Measurements from ENCODE around the gene ECI2. TPM values are rescaled to one million over a fixed set of nuclear protein-coding genes. Genes with fewer than 3 reads are reported as not detected.

Gene ECI2
- total RNA-seq, 1 donor from 2014 or later = 18.7 TPM

DNA sequence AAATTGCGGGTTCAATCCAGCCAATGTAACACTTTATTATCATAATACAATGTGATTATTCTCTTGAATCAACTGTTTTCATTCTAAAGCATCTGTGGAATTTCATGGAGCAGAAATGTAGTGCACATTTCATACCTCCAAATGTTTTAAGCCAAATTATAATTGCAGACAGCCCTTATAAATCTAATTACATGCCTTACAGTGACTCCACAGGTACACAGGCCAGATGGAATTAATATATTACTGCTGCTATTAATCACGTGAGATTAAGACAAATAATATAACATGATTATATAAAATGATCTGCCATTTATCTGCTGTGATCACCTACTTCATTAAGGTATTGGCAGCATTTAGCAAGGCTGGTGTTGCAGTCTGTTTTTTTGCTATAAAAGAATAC, 9.7 kb upstream of the ECI2 start:
- Mint-ChIP-seq H3K4me3 (ENCODE audit: unreplicated experiment) (no peak overlapping the region), H3K9me3 (ENCODE audit: unreplicated experiment) (no peaks in the 10 kb centered on the region), H3K4me1 (ENCODE audit: low read depth, unreplicated experiment) (no peaks in the 10 kb centered on the region), H3K27me3 (ENCODE audit: unreplicated experiment) (no peaks in the 10 kb centered on the region), H3K27ac (ENCODE audit: unreplicated experiment) (no peak overlapping the region), H3K36me3 (ENCODE audit: unreplicated experiment) (no peaks in the 10 kb centered on the region)
- TF ChIP-seq, protein P1, sequence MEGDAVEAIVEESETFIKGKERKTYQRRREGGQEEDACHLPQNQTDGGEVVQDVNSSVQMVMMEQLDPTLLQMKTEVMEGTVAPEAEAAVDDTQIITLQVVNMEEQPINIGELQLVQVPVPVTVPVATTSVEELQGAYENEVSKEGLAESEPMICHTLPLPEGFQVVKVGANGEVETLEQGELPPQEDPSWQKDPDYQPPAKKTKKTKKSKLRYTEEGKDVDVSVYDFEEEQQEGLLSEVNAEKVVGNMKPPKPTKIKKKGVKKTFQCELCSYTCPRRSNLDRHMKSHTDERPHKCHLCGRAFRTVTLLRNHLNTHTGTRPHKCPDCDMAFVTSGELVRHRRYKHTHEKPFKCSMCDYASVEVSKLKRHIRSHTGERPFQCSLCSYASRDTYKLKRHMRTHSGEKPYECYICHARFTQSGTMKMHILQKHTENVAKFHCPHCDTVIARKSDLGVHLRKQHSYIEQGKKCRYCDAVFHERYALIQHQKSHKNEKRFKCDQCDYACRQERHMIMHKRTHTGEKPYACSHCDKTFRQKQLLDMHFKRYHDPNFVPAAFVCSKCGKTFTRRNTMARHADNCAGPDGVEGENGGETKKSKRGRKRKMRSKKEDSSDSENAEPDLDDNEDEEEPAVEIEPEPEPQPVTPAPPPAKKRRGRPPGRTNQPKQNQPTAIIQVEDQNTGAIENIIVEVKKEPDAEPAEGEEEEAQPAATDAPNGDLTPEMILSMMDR (IDR thresholded peaks at IDR 0.05; ENCODE audit: partially characterized antibody, unreplicated experiment) = no peak
- DNase-seq = no peak

DNA sequence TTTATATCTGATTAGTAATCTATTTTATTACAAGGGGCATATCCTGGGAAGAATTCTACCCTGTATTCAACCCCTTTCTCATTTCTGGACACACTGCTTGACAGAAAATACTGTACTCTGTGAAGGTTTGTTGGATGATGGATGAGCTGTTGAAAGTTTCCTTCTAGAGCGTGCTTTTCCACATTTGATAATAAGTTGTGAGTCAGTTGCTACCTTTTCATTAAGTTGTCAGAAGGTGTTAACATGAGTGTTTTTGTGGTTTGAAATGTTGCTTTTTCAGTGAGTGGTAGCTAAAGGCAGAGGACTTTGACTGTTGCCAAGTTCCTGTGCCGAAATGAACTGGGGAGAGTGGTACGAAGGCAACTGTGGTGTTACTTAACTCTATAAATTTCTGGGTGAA, 3.9 kb upstream of the ECI2 start:
- no peaks in the 10 kb centered on the region for H3K27me3 Mint-ChIP-seq (ENCODE audit: unreplicated experiment)
- TF ChIP-seq, protein P1 (IDR thresholded peaks at IDR 0.05; ENCODE audit: partially characterized antibody, unreplicated experiment) = no peak
- H3K9me3 Mint-ChIP-seq (ENCODE audit: unreplicated experiment) = peaks cover 5% of the 10 kb centered on the region
- no peak overlapping the region for H3K27ac Mint-ChIP-seq (ENCODE audit: unreplicated experiment)
- H3K4me1 Mint-ChIP-seq (ENCODE audit: low read depth, unreplicated experiment) = peaks cover under 1% of the 10 kb centered on the region
- no peak overlapping the region for H3K4me3 Mint-ChIP-seq (ENCODE audit: unreplicated experiment)
- no peak for DNase-seq
- no peaks in the 10 kb centered on the region for H3K36me3 Mint-ChIP-seq (ENCODE audit: unreplicated experiment)

DNA sequence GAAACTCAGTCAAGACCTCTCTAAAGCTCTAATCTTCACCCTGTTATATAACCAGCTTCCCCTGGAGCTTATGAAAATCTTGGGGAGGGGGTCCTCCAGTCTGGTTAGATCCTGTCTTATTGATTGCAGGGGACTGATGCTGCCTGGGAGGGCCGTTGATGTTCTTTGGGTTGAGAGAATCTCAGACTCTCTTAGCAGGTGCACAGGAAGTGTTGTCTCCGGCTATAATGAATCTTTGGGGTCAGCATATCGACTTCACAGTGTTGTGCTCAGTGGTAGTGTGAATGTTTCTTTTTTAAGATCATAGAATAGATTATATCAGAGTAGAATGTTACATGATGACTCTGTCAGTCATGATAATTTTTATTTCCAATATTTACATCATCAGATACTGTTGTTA, 2.8 kb upstream of the ECI2 start:
- no peak for DNase-seq
- TF ChIP-seq, protein P1 (IDR thresholded peaks at IDR 0.05; ENCODE audit: partially characterized antibody, unreplicated experiment) = no peak
- H3K36me3 Mint-ChIP-seq (ENCODE audit: unreplicated experiment) = no peaks in the 10 kb centered on the region
- no peak overlapping the region for H3K4me3 Mint-ChIP-seq (ENCODE audit: unreplicated experiment)
- no peak overlapping the region for H3K27ac Mint-ChIP-seq (ENCODE audit: unreplicated experiment)
- H3K27me3 Mint-ChIP-seq (ENCODE audit: unreplicated experiment) = no peaks in the 10 kb centered on the region
- H3K4me1 Mint-ChIP-seq (ENCODE audit: low read depth, unreplicated experiment) = peaks cover 5% of the 10 kb centered on the region
- peaks cover 5% of the 10 kb centered on the region for H3K9me3 Mint-ChIP-seq (ENCODE audit: unreplicated experiment)

- Mint-ChIP-seq H3K27ac (ENCODE audit: unreplicated experiment) (peak overlapping the region; percentile 18), H3K9me3 (ENCODE audit: unreplicated experiment) (peaks cover 5% of the 10 kb centered on the region), H3K4me1 (ENCODE audit: low read depth, unreplicated experiment) (peaks cover 5% of the 10 kb centered on the region), H3K4me3 (ENCODE audit: unreplicated experiment) (peak overlapping the region; percentile 79), H3K27me3 (ENCODE audit: unreplicated experiment) (no peaks in the 10 kb centered on the region), H3K36me3 (ENCODE audit: unreplicated experiment) (peaks cover 5% of the 10 kb centered on the region)
- DNase-seq = no peak
- TF ChIP-seq, protein P1 (IDR thresholded peaks at IDR 0.05; ENCODE audit: partially characterized antibody, unreplicated experiment) = no peak
Measured at GRCh38 chr6:4136354-4136831, 1.0 kb upstream of the ECI2 start.

DNA sequence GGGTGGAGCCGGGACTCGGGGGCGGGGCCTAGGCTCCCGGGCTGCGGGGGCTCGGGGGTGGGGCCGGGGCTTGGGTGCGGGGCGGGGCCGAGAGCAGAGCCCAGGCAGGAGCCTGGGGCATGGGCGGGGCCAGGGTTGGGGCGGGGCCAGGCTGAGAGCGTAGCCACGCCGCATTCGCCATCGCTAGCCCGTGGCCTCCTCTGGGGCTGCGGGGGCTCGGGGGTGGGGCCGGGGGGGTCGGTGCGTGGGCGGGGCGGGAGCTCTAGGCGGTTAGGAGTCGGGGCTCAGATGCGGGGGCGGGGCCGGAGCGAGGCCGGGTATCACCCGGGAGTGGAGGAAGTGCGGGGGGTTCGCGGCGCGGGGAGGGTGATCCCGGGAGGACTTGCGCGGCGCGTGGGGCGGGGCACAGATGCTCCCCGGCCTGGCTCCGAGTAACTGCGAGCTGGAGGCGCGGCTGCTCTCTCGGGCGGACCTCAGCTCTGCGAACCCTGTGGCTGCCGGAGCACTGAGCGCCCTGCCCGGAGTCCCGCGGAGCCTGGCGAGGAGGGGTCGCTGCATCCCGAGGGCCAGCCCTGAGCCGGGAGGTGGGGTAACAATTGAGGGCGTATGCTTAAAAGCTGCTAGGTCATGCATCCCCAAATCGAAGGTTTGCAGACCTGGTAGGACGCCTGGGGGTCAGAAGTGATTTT, 434 bp upstream of the ECI2 start:
- TF ChIP-seq, protein P1 (IDR thresholded peaks at IDR 0.05; ENCODE audit: partially characterized antibody, unreplicated experiment) = no peak
- H3K9me3 Mint-ChIP-seq (ENCODE audit: unreplicated experiment) = peaks cover 5% of the 10 kb centered on the region
- DNase-seq = peak; percentile 99
- peak overlapping the region; percentile 18 for H3K27ac Mint-ChIP-seq (ENCODE audit: unreplicated experiment)
- H3K27me3 Mint-ChIP-seq (ENCODE audit: unreplicated experiment) = no peaks in the 10 kb centered on the region
- peak overlapping the region; percentile 79 for H3K4me3 Mint-ChIP-seq (ENCODE audit: unreplicated experiment)
- peaks cover 5% of the 10 kb centered on the region for H3K36me3 Mint-ChIP-seq (ENCODE audit: unreplicated experiment)
- peaks cover 5% of the 10 kb centered on the region for H3K4me1 Mint-ChIP-seq (ENCODE audit: low read depth, unreplicated experiment)
